Measurements from ENCODE around the gene LDAH.

The LDAH gene

GRCh38 chr2:20684581-20685063 is 138.3 kb downstream of the LDAH start:
- no peaks in the 10 kb centered on the region for H3K4me1 ChIP-seq (ENCODE audit: insufficient read depth, low read length)
- DNase-seq (no peak), ATAC-seq (ENCODE audit: insufficient read depth, low read depth) (no peak)
- H3K9me3 ChIP-seq (ENCODE audit: insufficient read depth, low read length, severe bottlenecking), result no peaks in the 10 kb centered on the region
- no peaks in the 10 kb centered on the region for H3K27me3 ChIP-seq (ENCODE audit: insufficient read depth, low read length, poor library complexity)
- H3K4me3 ChIP-seq (ENCODE audit: low read depth in 1 of 2, low read length in 2 of 2), result no peak overlapping the region
- TF ChIP-seq CTCF (IDR thresholded peaks at IDR 0.05; ENCODE audit: borderline replicate concordance, extremely low read depth, low read length, poor library complexity, severe bottlenecking) (no peak), EZH2 (IDR thresholded peaks at IDR 0.05; ENCODE audit: borderline replicate concordance, low read depth, low read length, severe bottlenecking) (no peak)
- H3K79me2 ChIP-seq (ENCODE audit: insufficient read depth, low read length), result no peaks in the 10 kb centered on the region
- H2AFZ ChIP-seq (ENCODE audit: low read depth, low read length), result no peak overlapping the region
- H3K36me3 ChIP-seq (ENCODE audit: insufficient read depth, low read length), result peaks cover 14% of the 10 kb centered on the region
- H4K20me1 ChIP-seq (ENCODE audit: insufficient read depth, low read length), result no peaks in the 10 kb centered on the region
- no peak overlapping the region for H3K9ac ChIP-seq (ENCODE audit: low read depth, low read length)
- H3K27ac ChIP-seq (ENCODE audit: low read length), result no peak overlapping the region
- no peak overlapping the region for H3K4me2 ChIP-seq (ENCODE audit: insufficient read depth, low read length)

GRCh38 chr2:20682167-20682920 is 140.6 kb downstream of the LDAH start:
- peaks cover 7% of the 10 kb centered on the region; the same call in 1 of the 2 replicates for H3K36me3 ChIP-seq (ENCODE audit: insufficient read depth, low read length)
- TF ChIP-seq CTCF (IDR thresholded peaks at IDR 0.05; ENCODE audit: borderline replicate concordance, extremely low read depth, low read length, poor library complexity, severe bottlenecking) (peak; percentile 58), EZH2 (IDR thresholded peaks at IDR 0.05; ENCODE audit: borderline replicate concordance, low read depth, low read length, severe bottlenecking) (no peak)
- DNase-seq, result no peak
- H3K27ac ChIP-seq (ENCODE audit: low read length), result no peak overlapping the region
- H3K79me2 ChIP-seq (ENCODE audit: insufficient read depth, low read length), result no peaks in the 10 kb centered on the region
- no peaks in the 10 kb centered on the region for H3K27me3 ChIP-seq (ENCODE audit: insufficient read depth, low read length, poor library complexity)
- H2AFZ ChIP-seq (ENCODE audit: low read depth, low read length), result no peak overlapping the region
- H3K4me3 ChIP-seq (ENCODE audit: low read depth in 1 of 2, low read length in 2 of 2), result no peak overlapping the region
- H3K4me2 ChIP-seq (ENCODE audit: insufficient read depth, low read length), result no peak overlapping the region
- ATAC-seq (ENCODE audit: insufficient read depth, low read depth), result no peak; the same call in 2 of the 3 replicates
- H3K9ac ChIP-seq (ENCODE audit: low read depth, low read length), result no peak overlapping the region
- no peaks in the 10 kb centered on the region for H3K4me1 ChIP-seq (ENCODE audit: insufficient read depth, low read length)
- no peaks in the 10 kb centered on the region for H4K20me1 ChIP-seq (ENCODE audit: insufficient read depth, low read length)
- no peaks in the 10 kb centered on the region for H3K9me3 ChIP-seq (ENCODE audit: insufficient read depth, low read length, severe bottlenecking)

GRCh38 chr2:20680744-20681375 is 142.0 kb downstream of the LDAH start:
- H3K9me3 ChIP-seq (ENCODE audit: insufficient read depth, low read length, severe bottlenecking), result no peaks in the 10 kb centered on the region
- H3K36me3 ChIP-seq (ENCODE audit: insufficient read depth, low read length), result peaks cover 7% of the 10 kb centered on the region; the same call in 1 of the 2 replicates
- no peaks in the 10 kb centered on the region for H3K4me1 ChIP-seq (ENCODE audit: insufficient read depth, low read length)
- H3K9ac ChIP-seq (ENCODE audit: low read depth, low read length), result no peak overlapping the region
- H3K27me3 ChIP-seq (ENCODE audit: insufficient read depth, low read length, poor library complexity), result no peaks in the 10 kb centered on the region
- no peak for TF ChIP-seq CTCF (IDR thresholded peaks at IDR 0.05; ENCODE audit: borderline replicate concordance, extremely low read depth, low read length, poor library complexity, severe bottlenecking)
- TF ChIP-seq EZH2 (IDR thresholded peaks at IDR 0.05; ENCODE audit: borderline replicate concordance, low read depth, low read length, severe bottlenecking), result no peak
- H3K4me3 ChIP-seq (ENCODE audit: low read depth in 1 of 2, low read length in 2 of 2), result no peak overlapping the region
- H3K4me2 ChIP-seq (ENCODE audit: insufficient read depth, low read length), result no peak overlapping the region
- ATAC-seq (ENCODE audit: insufficient read depth, low read depth) (no peak), DNase-seq (no peak)
- H2AFZ ChIP-seq (ENCODE audit: low read depth, low read length), result no peak overlapping the region
- no peaks in the 10 kb centered on the region for H3K79me2 ChIP-seq (ENCODE audit: insufficient read depth, low read length)
- no peak overlapping the region for H3K27ac ChIP-seq (ENCODE audit: low read length)
- H4K20me1 ChIP-seq (ENCODE audit: insufficient read depth, low read length), result no peaks in the 10 kb centered on the region

Measured in DND-41 (cell line).